Loucy (cell line): Measurements from ENCODE around the gene SPAG6.

Experiments used
- H2AFZ ChIP-seq: fragments of 200-600 bp; sonication (generic); 2 replicates; pipeline ENCODE4 v1.6.0; 2016; ENCODE audit warnings: antibody characterized with exemption, mild to moderate bottlenecking, low read length, moderate library complexity
- H3F3A ChIP-seq: fragments of 200-600 bp; 2 replicates; pipeline ENCODE4 v1.6.0; 2016; ENCODE audit warnings: antibody characterized with exemption, low read depth, mild to moderate bottlenecking
- H3K27me3 ChIP-seq: fragments of 200-600 bp; sonication (generic); 2 replicates; pipeline ENCODE4 v1.6.1; 2014; ENCODE audit warnings: low read length, mild to moderate bottlenecking; ENCODE audit not compliant: insufficient read depth, poor library complexity, severe bottlenecking
- H3K36me3 ChIP-seq: fragments of 200-600 bp; sonication (generic); 2 replicates; pipeline ENCODE4 v1.6.1; 2016; ENCODE audit warnings: low read length; ENCODE audit not compliant: insufficient read depth
- H3K4me1 ChIP-seq: fragments of 200-600 bp; sonication (generic); 2 replicates; pipeline ENCODE4 v1.5.1; 2014; ENCODE audit warnings: low read length, mild to moderate bottlenecking; ENCODE audit not compliant: insufficient read depth, poor library complexity, severe bottlenecking
- H3K4me2 ChIP-seq: fragments of 200-600 bp; sonication (generic); 2 replicates; pipeline ENCODE4 v1.6.0; 2014; ENCODE audit warnings: antibody characterized with exemption, low read length, low read depth, mild to moderate bottlenecking; ENCODE audit not compliant: poor library complexity, severe bottlenecking
- H3K4me3 ChIP-seq: fragments of 200-600 bp; sonication (generic); 2 replicates; pipeline ENCODE4 v1.5.1; 2014; ENCODE audit warnings: low read length, mild to moderate bottlenecking, mixed read lengths; ENCODE audit not compliant: poor library complexity, severe bottlenecking
- H3K79me2 ChIP-seq: fragments of 200-600 bp; sonication (generic); 2 replicates; pipeline ENCODE4 v1.6.1; 2014; ENCODE audit warnings: low read length; ENCODE audit not compliant: insufficient read depth
- H3K9ac ChIP-seq: fragments of 200-600 bp; sonication (generic); 2 replicates; pipeline ENCODE4 v1.6.0; 2014; ENCODE audit warnings: mild to moderate bottlenecking, low read depth, low read length, moderate library complexity; ENCODE audit not compliant: poor library complexity, severe bottlenecking
- H3K9me2 ChIP-seq: fragments of 200-600 bp; sonication (generic); replicated peaks from 2 replicates; pipeline ENCODE4 v1.6.1; 2016; ENCODE audit warnings: low read depth, low read length, mixed read lengths
- H3K9me3 ChIP-seq: fragments of 200-600 bp; sonication (generic); 2 replicates; pipeline ENCODE4 v1.6.1; 2014; ENCODE audit warnings: mild to moderate bottlenecking, antibody characterized with exemption, low read length, low read depth; ENCODE audit not compliant: insufficient read depth
- H4K20me1 ChIP-seq: fragments of 200-600 bp; sonication (generic); 2 replicates; pipeline ENCODE4 v1.6.0; 2014; ENCODE audit warnings: antibody characterized with exemption, low read length, mild to moderate bottlenecking; ENCODE audit not compliant: insufficient read depth, poor library complexity, severe bottlenecking
- CTCF ChIP-seq: fragments of 200-600 bp; sonication (generic); conservative IDR thresholded peaks from 2 replicates; pipeline ENCODE4 v1.5.1; 2014; ENCODE audit warnings: mild to moderate bottlenecking, antibody characterized with exemption, low read length
- EZH2phosphoT487 ChIP-seq: fragments of 200-600 bp; IDR thresholded peaks from 2 replicates; pipeline ENCODE4 v1.6.1; 2018; ENCODE audit warnings: antibody characterized with exemption, mild to moderate bottlenecking, moderate library complexity, borderline replicate concordance

Gene SPAG6

GRCh38 chr10:22316286-22317075, 28.8 kb upstream of the SPAG6 start, which contains the start of gene COMMD3:
TSS of gene COMMD3 (plus strand) at chr10:22316388. CDS start at chr10:22316418, 30 bp downstream.
- H3K27me3 ChIP-seq, result no peaks in the 10 kb centered on the region
- H3K9me2 ChIP-seq, result no peaks in the 10 kb centered on the region
- H3K9me3 ChIP-seq, result no peaks in the 10 kb centered on the region
- TF ChIP-seq EZH2phosphoT487 (no peak), CTCF (no peak)
- peaks cover 6% of the 10 kb centered on the region for H4K20me1 ChIP-seq
- peaks cover 81% of the 10 kb centered on the region for H3K79me2 ChIP-seq
- no peaks in the 10 kb centered on the region for H3F3A ChIP-seq
- peak within 1 kb of the TSS; percentile 77 for H3K4me2 ChIP-seq
- H3K4me1 ChIP-seq, result peaks cover 24% of the 10 kb centered on the region
- 0 out of 2 replicates have a peak, but pooled peaks cover 5% of the 10 kb centered on the region for H3K36me3 ChIP-seq
- no peak within 1 kb of the TSS for H2AFZ ChIP-seq
- peak within 1 kb of the TSS; percentile 94 for H3K9ac ChIP-seq
- H3K4me3 ChIP-seq, result peak within 1 kb of the TSS; percentile 80

DNA sequence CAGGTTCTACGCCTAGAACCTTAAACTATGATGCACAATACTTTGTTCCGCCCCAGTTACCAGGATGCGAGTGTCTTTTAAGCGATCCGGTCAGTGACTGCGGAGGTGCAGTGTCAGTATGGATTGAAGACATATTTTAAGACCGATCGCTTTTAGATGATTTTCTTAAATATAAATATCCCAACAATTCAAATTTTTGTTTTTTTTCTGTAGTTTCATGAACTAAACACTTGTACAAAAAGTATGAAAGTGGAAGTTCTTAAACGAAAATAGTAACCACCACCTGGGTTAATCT, 28.3 kb upstream of the SPAG6 start:
- peaks cover 77% of the 10 kb centered on the region for H3K79me2 ChIP-seq
- peak overlapping the region; percentile 94 for H3K9ac ChIP-seq
- no peak overlapping the region for H2AFZ ChIP-seq

GRCh38 chr10:22317771-22318565, 27.3 kb upstream of the SPAG6 start:
- Histone ChIP-seq H3K36me3 (0 out of 2 replicates have a peak, but pooled peaks cover 5% of the 10 kb centered on the region), H4K20me1 (peaks cover 11% of the 10 kb centered on the region), H3F3A (no peaks in the 10 kb centered on the region), H3K4me3 (peak overlapping the region; percentile 80), H3K9me2 (no peaks in the 10 kb centered on the region), H3K4me2 (peak overlapping the region; percentile 77), H3K4me1 (peaks cover 17% of the 10 kb centered on the region), H3K27me3 (peaks cover 8% of the 10 kb centered on the region), H3K9ac (peak overlapping the region; percentile 94), H3K79me2 (peaks cover 83% of the 10 kb centered on the region), H3K9me3 (no peaks in the 10 kb centered on the region), H2AFZ (no peak overlapping the region)
- TF ChIP-seq EZH2phosphoT487 (no peak), CTCF (no peak)

More for the DNA sequence above, 28.3 kb upstream of the SPAG6 start:
- Histone ChIP-seq H3K9me2 (no peaks in the 10 kb centered on the region), H3K36me3 (0 out of 2 replicates have a peak, but pooled peaks cover 5% of the 10 kb centered on the region), H3K4me3 (peak overlapping the region; percentile 80), H3K4me2 (peak overlapping the region; percentile 77), H4K20me1 (peaks cover 6% of the 10 kb centered on the region), H3K9me3 (no peaks in the 10 kb centered on the region), H3K27me3 (peaks cover 1% of the 10 kb centered on the region), H3F3A (no peaks in the 10 kb centered on the region), H3K4me1 (peaks cover 19% of the 10 kb centered on the region)
- TF ChIP-seq CTCF (no peak), EZH2phosphoT487 (no peak)
